NCI-H1930 (cell line): ENCODE measurements around the gene LAMA1.

Source experiments
- DNase-seq, 2 experiments: peaks; one replicate each; lab custom pipeline; 2025; lab: John Stamatoyannopoulos, UW

Gene LAMA1

GRCh38 chr18:6994056-6994770 lies 123.4 kb downstream of the LAMA1 start:
- no peak for DNase-seq

DNA sequence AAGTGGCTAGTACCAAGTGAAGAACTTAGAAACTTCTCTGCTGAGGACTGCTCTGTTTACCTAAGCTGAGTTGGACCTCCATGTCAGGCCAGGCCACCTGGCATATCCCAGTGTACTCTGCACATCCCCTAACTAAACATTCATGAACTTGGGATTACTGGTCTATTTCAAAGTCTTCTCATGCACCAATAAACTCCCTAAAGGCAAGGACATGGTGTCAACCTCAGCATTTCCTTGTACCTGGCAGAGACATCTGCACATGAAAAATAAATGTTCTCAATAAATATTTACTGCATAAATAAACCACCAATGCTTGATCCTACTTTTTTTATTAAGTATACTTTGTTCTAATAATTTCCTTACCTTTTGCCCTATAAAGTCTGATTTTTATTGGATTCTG lies 124.8 kb downstream of the LAMA1 start:
- DNase-seq = no peak

- DNase-seq = no peak
These were observed 134.2 kb downstream of the LAMA1 start for GRCh38 chr18:6983366-6983765.

GRCh38 chr18:6982398-6982797 lies 135.2 kb downstream of the LAMA1 start:
- no peak for DNase-seq

DNA sequence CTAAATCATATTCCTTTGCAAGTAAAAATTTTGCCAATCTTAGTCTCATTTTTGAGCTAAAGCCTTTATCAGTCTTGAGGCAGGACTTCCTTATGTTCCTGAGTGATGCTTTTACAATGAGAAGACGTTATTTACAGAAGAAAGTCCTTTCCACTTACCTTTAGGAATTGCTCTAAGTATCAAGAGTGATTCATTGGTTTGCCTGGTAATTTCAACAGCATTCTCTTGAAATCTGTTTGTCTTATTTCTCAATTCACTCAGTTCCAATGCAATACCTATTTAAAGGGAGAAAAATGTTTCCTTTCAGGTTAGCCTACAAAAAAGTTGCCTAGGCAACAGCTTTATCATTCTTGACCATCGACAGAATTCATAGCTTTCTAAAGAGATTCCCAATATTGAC lies 137.2 kb downstream of the LAMA1 start:
- no peak for DNase-seq

DNA sequence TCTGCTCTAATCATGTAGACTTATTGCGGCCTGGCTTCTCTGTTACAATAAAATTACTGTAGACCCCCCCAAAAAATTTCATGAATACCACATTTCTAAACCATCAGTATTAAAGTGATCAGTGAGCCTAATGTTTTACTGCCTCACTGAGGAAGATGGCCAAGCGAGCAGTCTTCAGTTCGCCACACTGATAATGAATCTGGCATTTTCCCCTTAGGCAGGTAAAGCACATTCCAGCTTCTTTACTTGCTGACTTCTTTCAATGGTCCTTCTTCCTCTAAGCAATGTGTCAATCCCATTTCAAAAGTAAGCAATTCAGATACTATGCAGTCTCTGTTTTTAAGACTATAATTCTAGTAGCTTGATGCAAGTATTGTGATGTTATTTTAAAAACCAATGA lies 137.6 kb downstream of the LAMA1 start:
- no peak for DNase-seq

DNA sequence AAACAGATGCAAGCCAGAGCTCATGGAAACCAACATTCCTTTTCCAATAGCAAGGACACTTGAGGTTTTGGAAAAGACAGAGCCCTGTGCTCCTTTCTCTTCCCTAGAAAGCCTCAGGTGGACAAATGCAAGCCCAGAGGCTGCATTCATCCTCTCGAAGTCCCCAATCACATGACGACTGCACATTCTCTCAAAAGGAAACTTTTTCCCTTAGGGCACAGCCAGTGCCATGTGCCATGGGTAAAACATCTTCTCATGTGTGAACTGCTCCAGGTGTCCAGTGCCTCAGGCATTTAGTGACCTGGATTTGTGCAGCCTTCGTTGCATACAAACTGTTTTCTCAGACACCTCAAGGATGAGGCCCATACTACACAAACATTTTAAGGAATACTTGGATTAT lies 140.7 kb downstream of the LAMA1 start:
- DNase-seq = no peak

- DNase-seq = no peak
These were observed 142.5 kb downstream of the LAMA1 start for GRCh38 chr18:6975084-6975483.

DNA sequence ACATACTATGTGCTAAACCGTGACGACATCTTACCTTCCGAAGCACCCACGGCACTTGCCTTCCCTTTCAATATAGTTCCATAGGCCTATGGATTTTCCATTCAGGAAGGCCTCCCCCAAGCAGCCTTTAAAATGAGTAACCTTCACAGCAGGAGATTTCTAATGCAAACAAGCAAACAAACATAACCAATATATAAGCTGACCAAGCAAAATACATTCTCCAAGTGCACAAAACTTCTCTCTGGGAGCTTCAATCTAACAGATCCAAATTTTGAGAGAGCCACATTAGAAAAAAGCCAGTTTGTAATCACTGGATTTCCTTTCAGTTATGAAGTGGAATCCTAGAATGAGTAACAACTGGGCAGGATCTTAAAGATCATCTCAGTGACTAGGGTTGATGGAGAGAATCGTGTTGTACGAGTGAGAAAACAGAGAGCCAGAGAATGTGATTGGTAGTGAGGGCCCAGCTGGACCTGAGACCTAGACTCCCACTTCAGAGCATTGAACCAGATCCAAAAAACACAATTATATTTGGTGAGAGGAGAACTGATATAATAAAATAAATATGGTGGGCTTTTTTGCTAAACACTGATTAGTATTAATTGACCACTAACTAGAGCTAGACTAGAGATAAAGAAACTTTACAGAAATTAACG lies 145.6 kb downstream of the LAMA1 start:
- no peak for DNase-seq

GRCh38 chr18:6963452-6964097 lies 154.0 kb downstream of the LAMA1 start:
- DNase-seq = no peak

DNA sequence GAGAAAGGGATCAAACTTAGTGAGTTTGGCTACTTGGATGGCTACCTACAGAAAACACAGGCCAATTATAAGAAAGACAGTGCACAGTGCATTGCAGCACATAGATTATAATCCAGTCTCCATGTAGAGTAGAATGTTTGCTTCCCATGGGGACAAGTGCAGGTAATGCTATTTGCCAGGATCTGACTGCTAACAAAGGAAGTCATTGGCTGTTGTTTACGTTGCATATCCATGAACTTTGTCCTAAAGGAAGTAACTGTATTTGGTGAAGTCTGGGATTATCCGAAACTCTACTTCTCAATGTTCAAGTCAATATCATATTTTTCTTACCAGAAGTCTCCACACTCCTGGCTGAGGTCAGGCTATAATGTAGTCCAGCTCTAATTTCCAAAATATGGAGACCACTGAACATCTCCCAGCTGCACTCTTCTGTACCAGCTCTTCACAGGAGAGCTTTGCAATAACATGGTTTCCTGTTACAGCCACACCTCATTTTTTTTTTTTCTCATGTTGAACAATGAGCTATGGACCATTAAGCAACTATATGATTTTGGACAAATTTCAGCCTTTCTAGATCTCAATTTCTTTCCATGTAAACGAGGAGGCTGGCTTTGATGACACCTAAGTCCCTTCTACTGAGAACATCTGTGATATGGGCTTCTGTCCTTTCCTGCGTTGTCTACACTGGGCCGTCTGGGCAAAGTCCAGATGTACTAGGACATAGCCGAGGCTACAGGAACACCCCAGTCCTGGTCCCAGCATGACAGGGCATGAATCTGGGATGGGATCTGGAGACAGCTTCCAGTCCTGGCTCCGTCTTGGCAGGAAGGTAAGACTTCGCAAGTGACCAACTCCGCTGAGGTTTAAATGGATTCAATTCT lies 154.8 kb downstream of the LAMA1 start:
- no peak for DNase-seq

DNA sequence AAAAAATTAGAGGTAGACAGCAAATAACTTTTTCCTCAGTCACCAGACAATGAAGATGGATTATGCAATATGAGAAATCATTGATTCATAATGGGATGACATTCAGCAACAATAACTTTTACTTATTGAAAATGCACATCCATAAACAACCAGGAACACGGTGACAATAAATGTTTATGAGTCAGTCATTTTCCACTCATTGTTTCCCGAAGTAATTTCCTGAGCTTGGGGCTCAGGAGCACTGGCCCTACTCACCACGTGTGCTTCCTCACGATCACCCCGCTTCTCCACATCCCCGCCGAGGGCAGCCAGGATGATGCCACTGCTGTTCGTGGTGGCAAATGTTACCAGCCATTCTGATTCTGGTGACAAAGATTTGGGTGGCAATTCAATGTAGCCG lies 156.3 kb downstream of the LAMA1 start:
- DNase-seq = no peak

- no peak for DNase-seq
These were observed 156.9 kb downstream of the LAMA1 start for GRCh38 chr18:6960656-6961055.

DNA sequence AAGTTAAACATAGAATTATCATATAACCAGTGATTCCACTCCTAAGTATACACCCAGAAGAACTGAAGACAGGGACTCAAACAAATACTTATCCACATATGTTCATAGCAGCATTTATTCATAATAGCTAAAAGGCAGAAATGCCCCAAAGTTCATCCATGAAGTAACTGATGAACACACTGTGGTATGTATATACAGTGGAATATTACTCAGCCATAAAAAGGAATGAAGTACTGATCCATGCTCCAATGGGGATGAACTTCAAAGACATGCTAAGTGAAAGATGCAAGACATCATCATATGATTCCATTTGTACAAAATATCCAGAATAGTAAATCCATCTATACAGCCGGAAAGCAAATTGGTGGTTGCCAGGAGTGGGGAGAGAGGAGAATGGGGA lies 157.5 kb downstream of the LAMA1 start:
- no peak for DNase-seq

- DNase-seq = no peak
These were observed 158.5 kb downstream of the LAMA1 start for GRCh38 chr18:6959110-6959509.

DNA sequence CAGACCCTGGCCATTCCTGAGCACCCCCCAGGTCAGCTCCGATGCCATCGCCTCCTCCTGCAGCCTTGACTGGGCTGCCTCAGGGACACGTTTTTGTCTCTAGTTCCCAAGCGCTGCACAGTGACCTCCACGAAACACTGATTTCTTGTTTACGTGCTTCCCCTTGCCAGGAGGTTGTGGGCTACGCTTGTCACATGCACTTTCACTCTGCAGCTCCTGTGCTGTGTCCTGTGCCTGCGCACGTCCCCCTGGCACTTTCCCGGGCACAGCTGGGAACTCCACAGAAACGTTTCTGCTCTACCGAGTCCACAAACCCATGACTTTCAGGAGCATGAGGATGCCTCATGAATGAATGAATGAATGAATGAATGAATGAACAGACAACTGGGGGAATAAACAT lies 160.6 kb downstream of the LAMA1 start:
- no peak for DNase-seq

DNA sequence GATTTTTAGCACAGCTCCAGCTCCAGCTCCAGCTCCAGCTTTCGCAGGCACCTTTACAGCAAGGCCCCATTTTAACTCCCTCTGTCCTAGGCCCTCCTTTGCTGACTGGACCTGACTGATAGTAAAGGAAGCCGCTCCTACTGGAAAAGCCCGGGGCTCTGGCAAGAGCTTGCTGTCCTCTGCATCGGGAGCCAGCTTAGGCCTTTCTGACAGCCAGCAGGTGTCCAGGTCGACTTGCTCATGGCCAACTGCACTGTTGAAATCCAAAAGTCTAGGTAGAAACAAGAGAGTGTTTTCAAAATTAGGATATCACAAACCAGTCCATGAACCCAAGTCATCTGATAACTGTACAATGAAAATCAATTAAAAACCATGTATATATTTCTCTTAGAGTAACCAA lies 161.1 kb downstream of the LAMA1 start:
- DNase-seq = no peak

GRCh38 chr18:6955304-6955703 lies 162.3 kb downstream of the LAMA1 start:
- no peak for DNase-seq

DNA sequence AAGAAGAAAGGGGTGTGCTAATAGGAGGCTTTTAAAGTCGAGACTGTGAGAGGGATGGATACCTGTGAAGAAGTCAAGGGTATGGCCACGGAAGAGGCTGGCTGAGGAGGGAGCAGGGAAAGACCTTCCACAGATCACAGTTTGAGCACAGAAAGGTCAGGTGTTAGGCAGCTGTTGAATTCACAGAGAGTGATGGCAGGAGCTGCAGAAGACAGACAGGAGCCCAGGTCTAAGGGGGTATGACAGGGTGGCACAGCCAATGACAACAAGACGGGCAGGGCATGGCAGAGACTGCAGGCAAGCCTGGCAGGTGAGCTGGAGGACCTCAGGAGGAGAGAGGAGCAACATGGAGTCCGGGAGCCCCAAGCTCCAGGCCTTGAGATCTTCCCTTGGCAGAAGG lies 163.1 kb downstream of the LAMA1 start:
- DNase-seq = no peak

GRCh38 chr18:6951336-6952090 lies 166.1 kb downstream of the LAMA1 start:
- no peak for DNase-seq

DNA sequence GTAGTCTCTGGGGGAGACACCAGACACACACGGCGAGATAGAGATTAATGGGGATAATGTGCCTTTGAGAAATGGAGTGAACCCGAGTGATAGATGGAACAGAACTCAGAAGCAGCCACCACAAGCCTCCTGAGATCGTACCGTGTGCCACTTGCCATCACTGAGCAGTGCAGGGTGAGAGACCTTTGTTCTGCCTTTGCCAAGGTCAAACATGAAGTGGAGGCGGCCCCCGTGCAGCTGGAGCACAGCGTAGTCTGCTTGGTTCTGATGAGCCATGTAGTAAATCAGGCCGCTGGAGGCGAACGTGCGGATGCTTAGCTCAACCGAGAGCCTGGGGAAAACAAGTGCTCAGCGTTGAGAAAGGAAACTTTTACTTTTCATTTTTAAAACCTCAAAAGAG lies 167.0 kb downstream of the LAMA1 start:
- DNase-seq = no peak
